ENCODE measurements around the gene SCFD2. TPM values are rescaled to one million over a fixed set of nuclear protein-coding genes. Genes with fewer than 3 reads are reported as not detected.
A peak's percentile ranks its signal among the peaks of the same experiment; 100 is the strongest.

Gene SCFD2
- total and polyA plus RNA-seq, 9 donors: 9.4 to 14.8 (median 11.3) TPM

DNA sequence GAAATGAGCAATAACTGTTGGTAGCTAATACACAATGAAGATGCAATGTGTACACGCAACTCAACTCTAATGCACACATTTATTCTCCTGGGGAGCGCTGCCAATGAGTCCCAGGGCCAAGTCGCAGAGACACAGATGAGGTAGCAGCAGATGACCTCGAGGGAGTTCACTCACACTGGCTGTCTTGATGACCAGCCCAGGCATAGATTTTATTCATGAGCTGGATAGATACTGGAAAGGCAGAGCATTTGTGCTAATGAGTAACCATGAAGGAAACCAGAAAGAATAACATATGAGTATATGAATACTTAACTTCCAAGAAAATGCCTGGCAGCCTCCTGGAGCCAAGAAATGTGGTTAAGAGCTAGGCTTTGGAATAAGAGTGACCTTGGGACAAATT lies 461.4 kb downstream of the SCFD2 start:
- Histone ChIP-seq H3K36me3 (ENCODE audit: control insufficient read depth, insufficient read depth, low read length) (no peaks in the 10 kb centered on the region), H3K27me3 (ENCODE audit: control insufficient read depth, insufficient read depth, low read length) (no peaks in the 10 kb centered on the region), H3K27ac (ENCODE audit: low read length) (no peak overlapping the region), H3K9me3 (replicated peaks; ENCODE audit: control insufficient read depth, low read depth, low read length) (peaks cover 3% of the 10 kb centered on the region), H3K4me1 (ENCODE audit: control insufficient read depth, insufficient read depth, low read length) (peaks cover 9% of the 10 kb centered on the region), H3K4me3 (ENCODE audit: low read length) (no peak overlapping the region)
- WGBS (ENCODE audit: insufficient coverage): 70% methylated on average over 2 of the region's 4 CpGs
- no peak for DNase-seq

DNA sequence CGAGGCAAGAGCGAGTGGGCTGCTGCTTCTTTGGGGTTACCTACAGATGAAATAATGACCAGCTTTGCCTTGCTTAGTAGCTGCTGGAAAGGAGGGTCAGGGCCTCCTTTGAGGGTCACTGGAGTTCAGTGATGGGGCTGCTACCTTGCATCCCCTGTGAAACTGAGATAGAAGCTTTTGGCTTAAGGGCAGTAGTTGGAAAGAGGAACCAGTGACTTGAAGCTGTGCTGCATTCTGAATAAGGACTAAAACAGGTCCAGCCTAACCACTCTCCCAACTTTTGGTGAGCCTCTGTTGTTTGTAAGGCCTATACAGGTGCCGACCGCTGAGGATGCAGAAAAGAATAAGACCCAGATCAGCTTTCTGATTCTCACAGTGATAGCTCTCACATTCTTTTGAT lies 462.6 kb downstream of the SCFD2 start:
- H3K4me3 ChIP-seq (ENCODE audit: low read length): no peak overlapping the region
- H3K9me3 ChIP-seq (replicated peaks; ENCODE audit: control insufficient read depth, low read depth, low read length): peaks cover 3% of the 10 kb centered on the region
- H3K27me3 ChIP-seq (ENCODE audit: control insufficient read depth, insufficient read depth, low read length): no peaks in the 10 kb centered on the region
- WGBS (ENCODE audit: insufficient coverage): no CpG with 5 or more reads among the region's 4 CpGs
- no peak overlapping the region for H3K27ac ChIP-seq (ENCODE audit: low read length)
- no peaks in the 10 kb centered on the region for H3K36me3 ChIP-seq (ENCODE audit: control insufficient read depth, insufficient read depth, low read length)
- DNase-seq: no peak
- peaks cover 9% of the 10 kb centered on the region for H3K4me1 ChIP-seq (ENCODE audit: control insufficient read depth, insufficient read depth, low read length)

DNA sequence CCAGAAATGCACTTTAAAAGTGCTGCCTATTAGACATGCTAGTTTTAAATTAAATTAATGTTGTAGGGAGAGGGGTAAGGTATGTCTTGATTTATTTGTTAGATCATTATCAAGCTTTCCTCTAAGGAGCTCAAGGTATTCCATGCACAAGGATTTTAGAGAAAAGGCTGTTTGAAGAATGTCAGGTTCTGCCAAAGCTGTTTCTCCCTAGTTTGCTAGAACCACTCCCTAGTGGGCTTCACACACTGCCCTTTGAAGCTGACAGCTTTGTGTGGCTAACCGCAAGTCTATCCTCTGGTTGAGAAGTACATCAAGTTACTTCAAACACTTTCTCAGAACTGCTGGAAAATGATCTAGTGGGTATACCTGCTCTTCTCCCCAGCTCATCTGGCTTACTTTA lies 471.4 kb downstream of the SCFD2 start:
- H3K4me1 ChIP-seq (ENCODE audit: control insufficient read depth, insufficient read depth, low read length): peaks cover 3% of the 10 kb centered on the region
- no CpG with 5 or more reads among the region's 1 CpG for WGBS (ENCODE audit: insufficient coverage)
- H3K27me3 ChIP-seq (ENCODE audit: control insufficient read depth, insufficient read depth, low read length): no peaks in the 10 kb centered on the region
- no peak overlapping the region for H3K27ac ChIP-seq (ENCODE audit: low read length)
- H3K4me3 ChIP-seq (ENCODE audit: low read length): no peak overlapping the region
- DNase-seq: peak; percentile 38
- H3K9me3 ChIP-seq (replicated peaks; ENCODE audit: control insufficient read depth, low read depth, low read length): no peaks in the 10 kb centered on the region
- H3K36me3 ChIP-seq (ENCODE audit: control insufficient read depth, insufficient read depth, low read length): no peaks in the 10 kb centered on the region

DNA sequence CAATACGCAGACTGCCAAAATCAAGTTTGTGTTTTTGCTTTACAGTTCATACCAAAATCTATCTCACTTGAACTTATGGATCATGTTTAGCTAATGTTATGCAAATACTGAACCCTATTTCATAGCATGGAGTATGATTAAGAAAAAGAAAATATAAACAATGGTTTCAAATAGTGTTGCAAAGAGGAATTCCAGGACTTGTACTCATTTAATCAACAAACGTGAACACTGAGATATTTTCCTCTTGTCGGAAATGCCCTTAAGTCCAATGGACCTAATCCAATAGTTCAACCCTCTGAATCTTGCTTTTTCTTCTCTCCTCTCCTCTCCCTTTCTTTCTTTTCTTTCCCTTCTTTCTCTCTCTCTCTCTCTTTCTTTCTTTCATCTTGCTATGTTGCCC lies 473.0 kb downstream of the SCFD2 start:
- H3K36me3 ChIP-seq (ENCODE audit: control insufficient read depth, insufficient read depth, low read length): no peaks in the 10 kb centered on the region
- WGBS (ENCODE audit: insufficient coverage): 88% methylated on average over 2 of the region's 3 CpGs
- no peak for DNase-seq

DNA sequence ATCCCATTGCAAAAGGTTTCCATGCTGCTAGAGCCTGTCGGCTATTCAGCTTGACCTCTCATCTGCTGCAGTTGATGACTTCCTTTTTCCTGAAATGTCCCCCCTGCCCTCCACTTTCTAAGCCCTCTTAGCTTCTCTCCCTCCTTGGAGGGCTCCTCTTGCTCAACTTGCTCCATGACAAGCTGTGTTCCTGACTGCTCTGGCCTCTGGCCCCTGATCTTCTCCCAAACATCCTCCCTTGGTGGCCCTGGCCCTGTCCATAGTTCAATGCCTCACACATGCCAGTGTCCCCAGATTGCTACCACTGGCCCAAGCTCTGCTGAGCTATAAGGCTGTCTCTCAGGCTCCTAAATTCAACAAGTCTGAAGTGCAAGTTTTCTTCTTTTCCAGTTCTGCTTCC lies 474.1 kb downstream of the SCFD2 start:
- no peak overlapping the region for H3K27ac ChIP-seq (ENCODE audit: low read length)
- 36% methylated on average over 1 of the region's 1 CpG for WGBS (ENCODE audit: insufficient coverage)

More for the DNA sequence above, 473.0 kb downstream of the SCFD2 start:
- Histone ChIP-seq H3K27ac (ENCODE audit: low read length) (no peak overlapping the region), H3K4me1 (ENCODE audit: control insufficient read depth, insufficient read depth, low read length) (peaks cover 3% of the 10 kb centered on the region), H3K4me3 (ENCODE audit: low read length) (no peak overlapping the region), H3K27me3 (ENCODE audit: control insufficient read depth, insufficient read depth, low read length) (no peaks in the 10 kb centered on the region), H3K9me3 (replicated peaks; ENCODE audit: control insufficient read depth, low read depth, low read length) (no peaks in the 10 kb centered on the region)

DNA sequence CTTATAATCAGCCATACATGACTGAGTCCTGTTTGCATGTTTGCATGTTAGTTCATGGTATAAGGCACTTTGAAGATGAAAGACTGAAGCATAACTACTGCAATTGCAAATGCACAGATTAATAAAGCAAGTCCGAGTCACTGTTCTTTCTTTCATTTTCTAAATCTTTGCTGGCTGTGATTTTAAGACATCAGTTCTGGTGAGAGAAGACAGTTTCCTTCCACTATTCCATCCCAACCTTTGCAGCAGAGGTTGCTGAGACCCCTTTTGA lies 475.4 kb downstream of the SCFD2 start:
- WGBS (ENCODE audit: insufficient coverage): no CpG with 5 or more reads among the region's 1 CpG
- peaks cover 3% of the 10 kb centered on the region for H3K4me1 ChIP-seq (ENCODE audit: control insufficient read depth, insufficient read depth, low read length)
- H3K4me3 ChIP-seq (ENCODE audit: low read length): no peak overlapping the region
- H3K27me3 ChIP-seq (ENCODE audit: control insufficient read depth, insufficient read depth, low read length): no peaks in the 10 kb centered on the region
- no peaks in the 10 kb centered on the region for H3K9me3 ChIP-seq (replicated peaks; ENCODE audit: control insufficient read depth, low read depth, low read length)
- no peaks in the 10 kb centered on the region for H3K36me3 ChIP-seq (ENCODE audit: control insufficient read depth, insufficient read depth, low read length)
- no peak for DNase-seq
- H3K27ac ChIP-seq (ENCODE audit: low read length): no peak overlapping the region

More for the DNA sequence above, 474.1 kb downstream of the SCFD2 start:
- Histone ChIP-seq H3K4me3 (ENCODE audit: low read length) (no peak overlapping the region), H3K4me1 (ENCODE audit: control insufficient read depth, insufficient read depth, low read length) (peaks cover 3% of the 10 kb centered on the region), H3K9me3 (replicated peaks; ENCODE audit: control insufficient read depth, low read depth, low read length) (no peaks in the 10 kb centered on the region), H3K36me3 (ENCODE audit: control insufficient read depth, insufficient read depth, low read length) (no peaks in the 10 kb centered on the region), H3K27me3 (ENCODE audit: control insufficient read depth, insufficient read depth, low read length) (no peaks in the 10 kb centered on the region)
- DNase-seq: no peak

DNA sequence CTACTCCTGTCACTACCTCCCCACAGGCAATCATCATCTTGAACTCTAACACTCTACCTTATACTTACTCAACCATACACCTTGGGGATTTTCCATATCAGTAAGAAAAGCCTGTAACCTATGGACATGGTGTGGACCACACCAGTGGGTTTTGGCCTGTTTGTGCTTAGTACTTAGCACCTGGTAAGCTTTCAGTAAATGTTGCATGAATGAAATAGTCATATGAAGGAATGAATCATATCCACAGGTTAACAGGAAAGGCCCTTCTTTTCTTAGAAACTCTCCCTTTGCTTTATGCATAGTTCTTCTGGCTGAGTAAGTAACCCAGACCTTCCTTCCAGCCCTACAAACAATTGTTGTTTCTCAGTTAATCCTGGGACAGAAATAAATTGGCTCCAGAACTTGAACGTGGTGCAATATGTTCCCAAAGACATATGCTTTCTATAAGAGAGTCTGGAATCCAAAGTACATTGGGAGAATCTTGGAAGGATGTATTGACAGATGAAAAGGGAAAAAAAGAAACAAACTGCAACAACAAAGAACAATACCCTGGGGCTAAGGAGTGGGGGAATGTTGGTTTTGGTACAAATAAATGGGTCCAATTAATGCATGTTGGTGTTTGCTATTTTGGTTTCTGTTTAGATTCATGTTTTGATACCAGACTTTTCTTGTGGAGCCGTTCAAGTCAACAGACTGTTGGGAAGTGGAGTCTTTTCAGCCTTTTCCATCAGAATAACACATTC lies 475.9 kb downstream of the SCFD2 start:
- Histone ChIP-seq H3K9me3 (replicated peaks; ENCODE audit: control insufficient read depth, low read depth, low read length) (no peaks in the 10 kb centered on the region), H3K4me3 (ENCODE audit: low read length) (no peak overlapping the region), H3K4me1 (ENCODE audit: control insufficient read depth, insufficient read depth, low read length) (peaks cover 3% of the 10 kb centered on the region), H3K36me3 (ENCODE audit: control insufficient read depth, insufficient read depth, low read length) (no peaks in the 10 kb centered on the region), H3K27me3 (ENCODE audit: control insufficient read depth, insufficient read depth, low read length) (no peaks in the 10 kb centered on the region), H3K27ac (ENCODE audit: low read length) (peak overlapping the region; percentile 15)
- WGBS (ENCODE audit: insufficient coverage): no CpG with 5 or more reads among the region's 2 CpGs
- peak; percentile 92 for DNase-seq

DNA sequence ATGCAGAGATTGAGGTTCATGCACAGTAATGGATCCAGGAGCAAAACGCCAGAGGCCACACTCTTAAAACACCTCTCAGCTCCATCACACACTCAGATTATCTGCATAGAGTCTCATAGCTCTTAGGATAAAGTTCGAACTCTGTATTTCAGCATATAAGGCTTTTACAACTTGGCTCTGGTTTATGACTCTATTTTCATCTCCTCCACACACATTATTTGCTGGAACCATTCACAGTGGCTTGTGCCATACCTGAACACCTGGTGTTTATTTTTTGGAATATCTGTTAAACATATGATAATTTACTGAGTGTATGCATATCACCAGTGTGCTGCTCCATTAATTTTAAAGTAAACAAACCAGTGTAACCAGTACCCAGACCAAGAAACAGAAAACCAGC lies 476.5 kb downstream of the SCFD2 start:
- DNase-seq: no peak
- no CpG with 5 or more reads among the region's 2 CpGs for WGBS (ENCODE audit: insufficient coverage)
- Histone ChIP-seq H3K4me3 (ENCODE audit: low read length) (no peak overlapping the region), H3K4me1 (ENCODE audit: control insufficient read depth, insufficient read depth, low read length) (no peaks in the 10 kb centered on the region), H3K27me3 (ENCODE audit: control insufficient read depth, insufficient read depth, low read length) (no peaks in the 10 kb centered on the region), H3K9me3 (replicated peaks; ENCODE audit: control insufficient read depth, low read depth, low read length) (no peaks in the 10 kb centered on the region), H3K36me3 (ENCODE audit: control insufficient read depth, insufficient read depth, low read length) (no peaks in the 10 kb centered on the region), H3K27ac (ENCODE audit: low read length) (no peak overlapping the region)

DNA sequence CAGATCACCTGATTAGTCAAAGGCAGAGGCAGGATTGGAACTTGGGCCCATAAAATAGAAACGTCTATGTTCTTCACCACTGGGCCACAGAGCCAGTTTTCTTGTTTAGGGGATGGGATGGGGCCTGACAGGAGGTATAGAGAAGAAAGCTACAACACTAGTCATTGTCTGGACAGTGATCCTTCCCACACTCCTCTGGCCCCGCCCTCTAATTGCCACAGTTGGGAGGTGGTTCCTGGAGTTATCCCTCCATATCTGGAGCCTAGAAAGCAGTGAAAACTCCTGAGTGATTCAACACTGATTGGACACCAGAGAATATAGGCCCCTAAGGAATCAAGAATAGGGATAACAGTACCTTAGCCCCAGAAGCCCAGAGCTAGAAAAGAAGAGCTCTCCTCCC lies 480.9 kb downstream of the SCFD2 start:
- H3K4me1 ChIP-seq (ENCODE audit: control insufficient read depth, insufficient read depth, low read length): no peaks in the 10 kb centered on the region
- H3K4me3 ChIP-seq (ENCODE audit: low read length): no peak overlapping the region
- peaks cover 6% of the 10 kb centered on the region for H3K36me3 ChIP-seq (ENCODE audit: control insufficient read depth, insufficient read depth, low read length)
- WGBS (ENCODE audit: insufficient coverage): no CpG with 5 or more reads among the region's 2 CpGs
- no peaks in the 10 kb centered on the region for H3K27me3 ChIP-seq (ENCODE audit: control insufficient read depth, insufficient read depth, low read length)
- no peaks in the 10 kb centered on the region for H3K9me3 ChIP-seq (replicated peaks; ENCODE audit: control insufficient read depth, low read depth, low read length)
- DNase-seq: no peak
- no peak overlapping the region for H3K27ac ChIP-seq (ENCODE audit: low read length)

DNA sequence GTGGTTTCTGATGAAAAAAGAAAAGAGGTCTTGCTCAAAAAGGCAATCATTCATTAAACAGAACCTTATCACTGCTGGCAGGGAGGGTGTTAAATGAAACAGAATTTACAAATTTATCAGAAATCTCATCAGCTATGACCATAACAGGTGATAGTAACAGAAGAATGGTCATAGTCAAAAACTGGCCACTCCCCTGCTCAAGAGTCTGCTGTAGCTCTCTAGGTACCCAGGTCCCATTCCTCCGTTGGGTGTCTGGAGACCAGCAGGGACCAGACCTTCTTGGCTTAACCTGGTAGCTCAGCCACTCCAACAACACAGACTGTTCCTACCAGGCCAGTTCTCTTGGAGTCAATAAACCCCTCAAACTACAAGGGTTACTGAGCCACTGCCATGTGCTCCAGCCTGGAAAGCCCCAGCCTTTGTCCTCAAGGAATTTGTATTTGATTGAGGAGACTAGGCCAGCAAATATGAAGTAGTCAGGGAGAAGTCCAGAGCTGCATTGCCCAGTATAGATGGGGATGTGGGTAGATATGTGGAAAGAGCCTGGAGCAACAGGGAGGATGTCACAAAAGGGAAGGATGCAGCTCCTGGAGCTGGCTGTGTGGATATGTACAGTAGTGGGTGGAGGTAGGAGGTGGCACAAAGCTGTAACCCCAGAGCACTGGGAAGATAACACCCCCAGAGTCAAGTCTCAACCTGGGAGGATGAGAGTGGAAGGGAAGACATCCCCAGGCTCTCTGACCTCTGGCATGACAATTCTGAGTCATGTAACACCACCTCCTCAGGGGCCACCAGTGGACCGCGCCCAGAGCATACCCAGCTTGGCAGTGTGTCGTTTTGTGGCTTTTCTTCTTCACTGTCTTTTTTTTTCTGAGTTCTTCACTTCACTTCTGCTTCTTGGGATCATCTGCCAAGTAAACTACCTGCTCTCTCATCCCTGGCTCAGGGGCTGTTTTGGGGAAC lies 481.9 kb downstream of the SCFD2 start:
- Histone ChIP-seq H3K9me3 (replicated peaks; ENCODE audit: control insufficient read depth, low read depth, low read length) (no peaks in the 10 kb centered on the region), H3K27ac (ENCODE audit: low read length) (no peak overlapping the region), H3K36me3 (ENCODE audit: control insufficient read depth, insufficient read depth, low read length) (peaks cover 6% of the 10 kb centered on the region), H3K4me1 (ENCODE audit: control insufficient read depth, insufficient read depth, low read length) (no peaks in the 10 kb centered on the region), H3K27me3 (ENCODE audit: control insufficient read depth, insufficient read depth, low read length) (no peaks in the 10 kb centered on the region), H3K4me3 (ENCODE audit: low read length) (no peak overlapping the region)
- no peak for DNase-seq
- WGBS (ENCODE audit: insufficient coverage): 85% methylated on average over 4 of the region's 4 CpGs

Data from muscle of leg (tissue), 11 donors.